ENCODE measurements around the gene PCDHGC4. TPM values are rescaled to one million over a fixed set of nuclear protein-coding genes. Genes with fewer than 3 reads are reported as not detected.

PCDHGC4 gene
- total and polyA plus RNA-seq, 2 of the 8 experiments (the other 6 are each of a cell fraction or from before 2014, with no cell fraction given): 2.1 to 2.4 TPM

DNA sequence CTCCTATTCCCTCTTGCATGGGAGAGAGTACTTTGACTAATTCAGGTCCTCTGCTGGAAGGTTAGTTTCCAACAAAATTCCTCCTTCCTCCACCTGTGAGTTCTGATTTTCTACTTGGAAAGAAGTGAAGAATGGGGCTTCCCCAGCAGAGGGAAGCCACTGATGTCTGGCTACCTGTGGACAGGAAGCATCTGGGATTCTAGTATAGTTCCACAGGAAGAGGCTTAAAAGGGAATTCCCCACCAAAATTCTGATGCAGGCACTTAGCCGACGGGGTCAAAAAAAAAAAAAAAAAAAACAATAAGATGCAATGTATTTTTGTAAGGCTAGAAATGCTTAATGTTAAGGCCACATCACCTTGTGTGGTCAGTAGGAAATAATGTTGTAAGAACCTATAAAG is 37.5 kb downstream of the PCDHGC4 start:
- no CpG with 5 or more reads among the region's 2 CpGs for WGBS, 2 experiments (ENCODE audit: extremely low coverage in 1 of 2, insufficient coverage in 1 of 2, insufficient read length in 1 of 2, insufficient replicate concordance in 2 of 2, low coverage in 1 of 2, low lambda C conversion rate in 2 of 2, missing lambda C conversion rate in 1 of 2)
- Histone ChIP-seq H2BK15ac (ENCODE audit: low read length) (no peak overlapping the region), H3K79me1 (ENCODE audit: low read depth, low read length) (no peaks in the 10 kb centered on the region), H3K23me2 (ENCODE audit: low read depth, low read length) (no peaks in the 10 kb centered on the region), H3K27ac (ENCODE audit: low read depth, low read length) (no peak overlapping the region), H4K5ac (ENCODE audit: insufficient read length, low read depth, low read length) (no peak overlapping the region), H3K4me2 (ENCODE audit: insufficient read depth in 1 of 2, low read depth in 2 of 2, low read length in 2 of 2) (no peak overlapping the region), H3K23ac (ENCODE audit: insufficient read length) (no peak overlapping the region), H4K20me1 (replicated peaks in 1 of 2; ENCODE audit: control insufficient read depth in 1 of 2, insufficient read depth in 2 of 2, low read length in 2 of 2) (no peaks in the 10 kb centered on the region), H3K14ac (ENCODE audit: insufficient read length) (no peak overlapping the region), H2BK20ac (ENCODE audit: low read length) (no peak overlapping the region), H2BK5ac (ENCODE audit: low read depth, low read length) (no peak overlapping the region), H3K36me3 (ENCODE audit: control insufficient read depth in 2 of 4, insufficient read depth in 4 of 4, low read length in 3 of 4) (peaks cover 17 to 39% (median 32%) of the 10 kb centered on the region in 4 experiments), H3K4me3 (ENCODE audit: extremely low read depth in 1 of 4, insufficient read depth in 2 of 4, low read depth in 3 of 4, low read length in 4 of 4) (no peak overlapping the region), H3K56ac (replicated peaks; ENCODE audit: insufficient read length, low read depth, low read length) (no peak overlapping the region), H2BK120ac (replicated peaks; ENCODE audit: low read depth, low read length) (no peak overlapping the region), H4K91ac (replicated peaks; ENCODE audit: insufficient read length, low read length) (no peak overlapping the region), H3K18ac (ENCODE audit: extremely low read depth, low read length) (no peak overlapping the region), H3K4ac (replicated peaks; ENCODE audit: insufficient read length, low read depth, low read length) (no peak overlapping the region), H2AFZ (ENCODE audit: low read length) (no peak overlapping the region), H3K4me1 (replicated peaks in 1 of 4; ENCODE audit: control insufficient read depth in 3 of 4, insufficient read depth in 4 of 4, low read length in 3 of 4) (peaks cover 2 to 15% (median 8%) of the 10 kb centered on the region in 4 experiments; a peak in 6 of 7 replicates), H4K8ac (ENCODE audit: extremely low read depth, insufficient read depth, low read length) (no peak overlapping the region), H2AK5ac (ENCODE audit: low read depth, low read length) (no peak overlapping the region), H3K9me3 (ENCODE audit: insufficient read depth in 2 of 2, low read depth in 1 of 2, low read length in 1 of 2) (no peaks in the 10 kb centered on the region), H3K27me3 (replicated peaks in 1 of 4; ENCODE audit: control insufficient read depth in 3 of 4, extremely low read depth in 1 of 4, insufficient read depth in 3 of 4, low read length in 3 of 4) (no peaks in the 10 kb centered on the region), H3K79me2 (ENCODE audit: control insufficient read depth in 1 of 2, insufficient read depth in 2 of 2, low read length in 2 of 2) (no peaks in the 10 kb centered on the region), H3K9ac (replicated peaks in 1 of 4; ENCODE audit: extremely low read depth in 1 of 4, low read depth in 3 of 4, low read length in 3 of 4) (no peak overlapping the region), H2BK12ac (ENCODE audit: low read depth, low read length) (no peak overlapping the region)
- TF ChIP-seq KDM5A (IDR thresholded peaks at IDR 0.05; ENCODE audit: low read length): no peak
- TF ChIP-seq, protein P1, sequence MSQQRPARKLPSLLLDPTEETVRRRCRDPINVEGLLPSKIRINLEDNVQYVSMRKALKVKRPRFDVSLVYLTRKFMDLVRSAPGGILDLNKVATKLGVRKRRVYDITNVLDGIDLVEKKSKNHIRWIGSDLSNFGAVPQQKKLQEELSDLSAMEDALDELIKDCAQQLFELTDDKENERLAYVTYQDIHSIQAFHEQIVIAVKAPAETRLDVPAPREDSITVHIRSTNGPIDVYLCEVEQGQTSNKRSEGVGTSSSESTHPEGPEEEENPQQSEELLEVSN (IDR thresholded peaks at IDR 0.05): no peak
- no peak for TF ChIP-seq TAF1 (IDR thresholded peaks at IDR 0.05; ENCODE audit: low read depth, low read length)
- TF ChIP-seq, protein P2, sequence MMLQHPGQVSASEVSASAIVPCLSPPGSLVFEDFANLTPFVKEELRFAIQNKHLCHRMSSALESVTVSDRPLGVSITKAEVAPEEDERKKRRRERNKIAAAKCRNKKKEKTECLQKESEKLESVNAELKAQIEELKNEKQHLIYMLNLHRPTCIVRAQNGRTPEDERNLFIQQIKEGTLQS (IDR thresholded peaks at IDR 0.05; ENCODE audit: insufficient read depth, low read depth, low read length): no peak
- TF ChIP-seq, protein P3, sequence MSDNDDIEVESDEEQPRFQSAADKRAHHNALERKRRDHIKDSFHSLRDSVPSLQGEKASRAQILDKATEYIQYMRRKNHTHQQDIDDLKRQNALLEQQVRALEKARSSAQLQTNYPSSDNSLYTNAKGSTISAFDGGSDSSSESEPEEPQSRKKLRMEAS (IDR thresholded peaks at IDR 0.05): no peak
- no peak for TF ChIP-seq RXRA (IDR thresholded peaks at IDR 0.05; ENCODE audit: insufficient read depth, low read depth, low read length)
- FAIRE-seq (no peak), DNase-seq (ENCODE audit: low read depth in 1 of 2, low spot score in 2 of 2) (no peak)
- CTCF ChIA-PET (ENCODE audit: partially characterized antibody): interaction anchor here (0.8 to 50.9 kb wide), 23 partner anchors 11 to 387 kb away, joined by 3 to 1236 read pairs (median 4); partner anchors contain the start of genes PCDHB10, PCDHB11, PCDHB14 and PCDHB15
- POLR2A ChIA-PET (ENCODE audit: partially characterized antibody): interaction anchor here (1.7 to 4.8 kb wide), 3 partner anchors 8 to 109 kb away, joined by 6 to 29 read pairs (median 6); partner anchors contain the start of gene PCDHGA10
